Superior temporal gyrus (tissue), 1 donor: ENCODE results near the gene NRXN2.

ENCODE experiments used
- DNase-seq: peaks from one replicate; pipeline ENCODE4 v3.0.0-alpha.2; 2016; ENCODE audit errors: extremely low spot score

Gene NRXN2

GRCh38 chr11:64743591-64744543, 20.9 kb upstream of the NRXN2 start, which contains the start of gene RASGRP2:
TSS of gene RASGRP2 (minus strand) at chr11:64744142. CDS start at chr11:64742866, 1,276 bp downstream.
- no peak for DNase-seq

- no peak for DNase-seq
These were observed 20.0 kb upstream of the NRXN2 start for GRCh38 chr11:64742889-64743590.

GRCh38 chr11:64742087-64742888, 19.3 kb upstream of the NRXN2 start:
- no peak for DNase-seq

- no peak for DNase-seq
These were observed 18.5 kb upstream of the NRXN2 start for GRCh38 chr11:64741375-64742086.

GRCh38 chr11:64739871-64740270, 16.9 kb upstream of the NRXN2 start:
- no peak for DNase-seq

GRCh38 chr11:64736654-64737053, 13.7 kb upstream of the NRXN2 start:
- DNase-seq, result no peak

- no peak for DNase-seq
These were observed 12.8 kb upstream of the NRXN2 start for GRCh38 chr11:64735725-64736259.

GRCh38 chr11:64734811-64735724, 12.1 kb upstream of the NRXN2 start:
- no peak for DNase-seq

- no peak for DNase-seq
These were observed 8.6 kb upstream of the NRXN2 start for GRCh38 chr11:64731601-64732000.

GRCh38 chr11:64729851-64730382, 6.9 kb upstream of the NRXN2 start:
- DNase-seq, result no peak

GRCh38 chr11:64728757-64729365, 5.9 kb upstream of the NRXN2 start:
- DNase-seq, result no peak

GRCh38 chr11:64726867-64727530, 4.0 kb upstream of the NRXN2 start:
- no peak for DNase-seq

- no peak for DNase-seq
These were observed 3.2 kb upstream of the NRXN2 start for GRCh38 chr11:64726211-64726641.

GRCh38 chr11:64724863-64725532, 2.0 kb upstream of the NRXN2 start:
- no peak for DNase-seq

- no peak for DNase-seq
These were observed 1.2 kb upstream of the NRXN2 start for GRCh38 chr11:64723907-64724862.

GRCh38 chr11:64722141-64723065, 594 bp downstream of the NRXN2 start:
- DNase-seq, result no peak
